Measurements from ENCODE around the gene CD58. TPM values are rescaled to one million over a fixed set of nuclear protein-coding genes. Genes with fewer than 3 reads are reported as not detected.

Gene CD58
- total RNA-seq, 1 donor: 53.7 TPM

DNA sequence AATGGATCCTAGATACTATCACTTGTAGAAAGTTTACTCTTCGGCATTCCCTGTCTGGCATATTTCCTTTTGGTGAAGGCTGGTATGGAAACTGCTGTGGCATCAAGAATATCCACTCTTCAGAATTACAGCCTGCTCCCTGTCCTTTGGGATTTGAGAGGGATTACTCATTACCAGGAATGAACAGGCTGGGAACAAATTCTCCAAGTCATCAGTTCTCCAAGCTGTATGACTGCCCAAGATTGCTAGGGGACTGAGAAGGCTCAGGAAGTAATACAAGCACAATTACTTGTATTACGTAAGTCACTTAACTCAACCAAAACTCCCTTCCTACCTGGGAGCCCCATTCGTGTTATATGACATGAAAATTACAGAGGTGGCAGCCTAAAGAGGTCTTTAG, 49.6 kb downstream of the CD58 start:
- peaks cover 14% of the 10 kb centered on the region for H3K4me1 ChIP-seq (ENCODE audit: insufficient read depth, low read length)
- H3K27me3 ChIP-seq (ENCODE audit: insufficient read depth, low read length): no peaks in the 10 kb centered on the region
- no peaks in the 10 kb centered on the region for H3K9me3 ChIP-seq (ENCODE audit: low read depth, low read length)
- no peak overlapping the region for H3K4me3 ChIP-seq (ENCODE audit: low read length)

DNA sequence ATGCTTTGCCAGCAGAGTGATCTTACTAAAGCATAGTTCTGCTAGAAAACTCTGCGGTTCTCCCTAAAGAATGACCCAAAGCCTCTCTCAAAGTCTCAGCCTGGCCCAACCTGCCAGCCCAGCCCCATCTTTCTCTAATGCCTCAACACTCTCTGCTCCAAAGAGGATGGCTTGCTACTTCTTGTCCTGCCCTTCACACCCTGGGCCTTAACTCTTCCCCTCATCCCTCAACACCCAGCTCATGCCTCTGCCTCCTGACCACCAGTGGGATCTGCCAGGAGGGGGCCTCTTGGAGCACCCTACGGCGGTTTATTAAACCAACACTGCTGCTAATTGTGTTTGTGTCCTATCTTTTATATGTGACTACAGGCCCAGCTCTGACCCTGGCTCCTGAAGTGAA, 52.4 kb downstream of the CD58 start:
- H3K4me1 ChIP-seq (ENCODE audit: insufficient read depth, low read length): peaks cover 41% of the 10 kb centered on the region
- no peak overlapping the region for H3K4me3 ChIP-seq (ENCODE audit: low read length)
- no peaks in the 10 kb centered on the region for H3K27me3 ChIP-seq (ENCODE audit: insufficient read depth, low read length)
- no peaks in the 10 kb centered on the region for H3K9me3 ChIP-seq (ENCODE audit: low read depth, low read length)

- peaks cover 55% of the 10 kb centered on the region for H3K4me1 ChIP-seq (ENCODE audit: insufficient read depth, low read length)
- no peak overlapping the region for H3K4me3 ChIP-seq (ENCODE audit: low read length)
Observed at GRCh38 chr1:116516631-116517030, 54.2 kb downstream of the CD58 start.

DNA sequence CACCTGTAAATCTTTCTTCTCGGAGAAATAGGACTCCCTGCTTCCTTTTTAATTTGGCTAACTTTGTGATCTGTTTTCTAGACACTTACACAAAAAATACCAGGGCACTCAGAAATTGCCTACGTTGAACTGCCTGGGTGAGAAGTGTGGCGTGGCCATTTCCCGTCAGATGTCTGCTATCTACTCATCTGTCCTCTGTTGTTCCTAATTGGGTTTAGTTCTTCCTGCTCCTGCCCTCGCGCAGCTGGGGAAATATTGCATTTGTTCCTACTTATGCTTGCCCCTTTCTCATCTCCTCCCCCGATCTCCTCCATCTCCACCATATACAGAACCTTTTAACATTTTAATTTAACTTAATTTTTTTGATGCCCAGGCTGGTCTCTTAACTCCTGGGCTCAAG, 55.1 kb downstream of the CD58 start:
- H3K27me3 ChIP-seq (ENCODE audit: insufficient read depth, low read length): no peaks in the 10 kb centered on the region
- no peak overlapping the region for H3K4me3 ChIP-seq (ENCODE audit: low read length)
- peaks cover 64% of the 10 kb centered on the region for H3K4me1 ChIP-seq (ENCODE audit: insufficient read depth, low read length)
- H3K9me3 ChIP-seq (ENCODE audit: low read depth, low read length): no peaks in the 10 kb centered on the region

More at GRCh38 chr1:116516631-116517030, 54.2 kb downstream of the CD58 start:
- Histone ChIP-seq H3K9me3 (ENCODE audit: low read depth, low read length) (no peaks in the 10 kb centered on the region), H3K27me3 (ENCODE audit: insufficient read depth, low read length) (no peaks in the 10 kb centered on the region)

- H3K4me3 ChIP-seq (ENCODE audit: low read length): no peak overlapping the region
- peaks cover 71% of the 10 kb centered on the region for H3K4me1 ChIP-seq (ENCODE audit: insufficient read depth, low read length)
- no peaks in the 10 kb centered on the region for H3K9me3 ChIP-seq (ENCODE audit: low read depth, low read length)
Observed at GRCh38 chr1:116514708-116515525, 55.9 kb downstream of the CD58 start.

DNA sequence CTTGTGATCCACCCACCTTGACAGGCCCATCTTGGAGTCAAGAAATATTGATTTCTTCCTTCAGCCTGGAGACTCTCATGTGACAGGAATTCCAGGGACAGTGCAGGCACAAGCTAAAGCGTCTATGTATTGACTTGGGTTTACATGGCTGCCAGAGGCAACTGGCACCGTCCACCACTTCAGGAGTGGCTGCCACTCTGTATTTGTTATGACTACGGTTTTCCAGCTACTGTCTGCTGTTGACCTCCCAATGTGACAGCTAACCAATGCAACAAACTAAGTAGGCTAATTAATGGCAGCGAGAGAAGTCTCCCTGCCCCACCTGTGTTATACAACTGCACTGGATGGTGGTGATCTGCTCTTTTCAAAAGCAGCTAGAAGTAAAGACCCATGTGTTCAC, 56.9 kb downstream of the CD58 start:
- H3K27me3 ChIP-seq (ENCODE audit: insufficient read depth, low read length): no peaks in the 10 kb centered on the region
- H3K4me1 ChIP-seq (ENCODE audit: insufficient read depth, low read length): peaks cover 79% of the 10 kb centered on the region
- H3K4me3 ChIP-seq (ENCODE audit: low read length): no peak overlapping the region
- H3K9me3 ChIP-seq (ENCODE audit: low read depth, low read length): no peaks in the 10 kb centered on the region

More at GRCh38 chr1:116514708-116515525, 55.9 kb downstream of the CD58 start:
- H3K27me3 ChIP-seq (ENCODE audit: insufficient read depth, low read length): no peaks in the 10 kb centered on the region

DNA sequence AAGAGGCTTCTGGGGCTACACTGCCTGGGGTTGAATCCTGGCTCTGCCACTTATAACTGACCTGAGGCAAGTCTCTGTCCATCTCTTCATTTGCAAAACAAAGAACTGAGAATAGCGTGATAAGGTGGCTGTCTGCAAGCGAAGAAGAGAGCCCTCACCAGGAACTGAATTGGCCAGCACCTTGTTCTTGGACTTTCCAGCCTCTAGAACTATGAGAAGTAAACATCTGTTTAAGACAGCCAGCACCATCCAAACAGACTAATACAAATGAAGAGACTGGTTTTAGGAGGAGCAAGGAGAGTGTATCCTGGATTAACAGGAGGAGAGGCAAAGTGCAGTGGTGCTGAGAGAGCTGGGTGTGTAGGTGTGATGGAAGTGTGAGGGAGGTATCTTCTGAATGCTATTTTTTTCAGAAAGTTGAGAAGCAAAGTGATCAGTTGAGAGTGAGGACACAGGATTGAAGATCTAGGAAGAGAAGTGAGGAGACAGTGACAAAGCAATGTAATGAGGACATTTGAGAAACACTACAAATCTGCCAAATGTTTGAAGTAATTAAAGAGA, 59.3 kb downstream of the CD58 start:
- peaks cover 90% of the 10 kb centered on the region for H3K4me1 ChIP-seq (ENCODE audit: insufficient read depth, low read length)
- H3K27me3 ChIP-seq (ENCODE audit: insufficient read depth, low read length): no peaks in the 10 kb centered on the region
- no peaks in the 10 kb centered on the region for H3K9me3 ChIP-seq (ENCODE audit: low read depth, low read length)
- H3K4me3 ChIP-seq (ENCODE audit: low read length): no peak overlapping the region

- peaks cover 89% of the 10 kb centered on the region for H3K4me1 ChIP-seq (ENCODE audit: insufficient read depth, low read length)
- no peak overlapping the region for H3K4me3 ChIP-seq (ENCODE audit: low read length)
- H3K9me3 ChIP-seq (ENCODE audit: low read depth, low read length): no peaks in the 10 kb centered on the region
- H3K27me3 ChIP-seq (ENCODE audit: insufficient read depth, low read length): no peaks in the 10 kb centered on the region
Observed at GRCh38 chr1:116510361-116510760, 60.5 kb downstream of the CD58 start.

DNA sequence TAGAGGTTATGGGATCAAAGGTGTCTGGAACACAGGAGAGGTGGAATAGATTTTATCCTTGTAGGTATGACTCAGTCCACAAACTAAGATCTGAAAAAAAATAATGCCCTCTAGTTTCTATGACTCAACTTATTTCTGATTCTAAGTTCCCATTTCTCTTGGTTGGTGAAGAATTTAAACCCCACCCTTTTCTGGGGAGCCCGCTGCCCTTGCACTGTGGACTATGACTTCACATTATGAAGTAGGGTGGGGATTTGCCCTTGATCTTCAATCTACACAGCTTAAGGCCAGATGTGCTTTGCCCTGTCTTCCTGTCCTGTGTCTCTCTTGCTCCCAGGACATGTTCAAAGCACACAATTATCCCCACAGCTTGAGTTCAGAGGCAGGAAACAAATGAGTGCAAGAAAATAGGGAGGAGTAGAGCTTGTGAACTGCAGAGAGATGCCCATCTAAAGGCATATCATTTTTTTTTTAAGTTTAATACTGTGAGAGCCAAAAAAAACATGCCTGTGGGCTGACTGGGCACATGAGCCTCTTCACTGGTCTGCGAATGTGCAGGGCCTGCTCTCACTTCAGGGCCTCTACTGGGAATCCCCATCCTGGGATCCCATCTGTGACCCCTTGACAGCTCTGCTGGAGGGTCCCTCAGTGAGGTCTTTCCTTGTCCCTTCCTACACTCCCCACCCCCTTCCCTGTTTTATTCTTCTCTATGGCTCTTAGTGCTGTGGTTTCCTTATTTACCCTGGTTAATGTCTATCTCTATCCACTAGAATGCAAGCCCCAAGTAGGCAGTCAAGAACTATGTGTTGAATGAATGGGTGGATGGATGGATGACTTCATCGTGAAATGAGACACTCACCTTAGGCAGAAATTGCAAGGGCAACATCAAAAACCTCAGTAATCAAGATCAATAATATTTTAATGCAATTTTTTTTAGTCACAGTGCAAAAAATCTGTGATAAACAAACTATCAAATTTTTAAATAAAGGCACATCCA, 61.5 kb downstream of the CD58 start:
- H3K4me1 ChIP-seq (ENCODE audit: insufficient read depth, low read length): peaks cover 90% of the 10 kb centered on the region
- H3K9me3 ChIP-seq (ENCODE audit: low read depth, low read length): no peaks in the 10 kb centered on the region
- no peak overlapping the region for H3K4me3 ChIP-seq (ENCODE audit: low read length)
- H3K27me3 ChIP-seq (ENCODE audit: insufficient read depth, low read length): no peaks in the 10 kb centered on the region

GRCh38 chr1:116508085-116508983, 62.5 kb downstream of the CD58 start:
- Histone ChIP-seq H3K4me1 (ENCODE audit: insufficient read depth, low read length) (peaks cover 90% of the 10 kb centered on the region), H3K4me3 (ENCODE audit: low read length) (no peak overlapping the region), H3K9me3 (ENCODE audit: low read depth, low read length) (no peaks in the 10 kb centered on the region)

DNA sequence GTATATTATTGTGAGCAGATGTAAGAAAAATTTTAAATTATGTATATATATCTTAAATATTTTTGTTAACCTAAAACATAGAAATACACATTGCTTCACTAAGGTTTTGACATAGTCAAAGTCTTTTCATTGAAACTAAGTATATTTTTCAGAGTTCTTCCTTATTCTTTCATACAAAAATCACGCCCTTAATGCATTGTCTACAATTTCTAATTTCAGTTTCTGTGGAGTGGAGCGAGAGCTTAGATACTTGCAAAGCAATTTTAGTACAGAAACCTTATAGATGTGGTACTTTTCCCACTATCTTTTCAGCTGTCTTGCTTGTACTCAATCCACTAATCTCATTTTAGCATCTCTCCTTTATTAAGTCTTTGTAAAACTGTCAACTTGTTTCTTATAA, 63.2 kb downstream of the CD58 start:
- Histone ChIP-seq H3K9me3 (ENCODE audit: low read depth, low read length) (no peaks in the 10 kb centered on the region), H3K27me3 (ENCODE audit: insufficient read depth, low read length) (no peaks in the 10 kb centered on the region), H3K4me3 (ENCODE audit: low read length) (no peak overlapping the region), H3K4me1 (ENCODE audit: insufficient read depth, low read length) (peaks cover 90% of the 10 kb centered on the region)

More at GRCh38 chr1:116508085-116508983, 62.5 kb downstream of the CD58 start:
- no peaks in the 10 kb centered on the region for H3K27me3 ChIP-seq (ENCODE audit: insufficient read depth, low read length)

- Histone ChIP-seq H3K27me3 (ENCODE audit: insufficient read depth, low read length) (no peaks in the 10 kb centered on the region), H3K4me1 (ENCODE audit: insufficient read depth, low read length) (peaks cover 90% of the 10 kb centered on the region), H3K9me3 (ENCODE audit: low read depth, low read length) (no peaks in the 10 kb centered on the region), H3K4me3 (ENCODE audit: low read length) (no peak overlapping the region)
Observed at GRCh38 chr1:116506132-116507004, 64.5 kb downstream of the CD58 start.

- H3K4me1 ChIP-seq (ENCODE audit: insufficient read depth, low read length): peaks cover 74% of the 10 kb centered on the region
- no peak overlapping the region for H3K4me3 ChIP-seq (ENCODE audit: low read length)
- no peaks in the 10 kb centered on the region for H3K27me3 ChIP-seq (ENCODE audit: insufficient read depth, low read length)
- no peaks in the 10 kb centered on the region for H3K9me3 ChIP-seq (ENCODE audit: low read depth, low read length)
Observed at GRCh38 chr1:116504308-116505156, 66.3 kb downstream of the CD58 start.
